Smooth muscle cell of the brain vasculature (primary cell): ENCODE results near the gene RBKS.
"Not testable (repeated sequence)": the region's sequence is repeated elsewhere in the genome, so short reads cannot be mapped to it uniquely, and the experiment has no call there.

Experiments used
- DNase-seq: peaks from one replicate; pipeline ENCODE4 v3.0.0-alpha.2; 2012; ENCODE audit warnings: low read depth, low spot score

The RBKS gene

DNA sequence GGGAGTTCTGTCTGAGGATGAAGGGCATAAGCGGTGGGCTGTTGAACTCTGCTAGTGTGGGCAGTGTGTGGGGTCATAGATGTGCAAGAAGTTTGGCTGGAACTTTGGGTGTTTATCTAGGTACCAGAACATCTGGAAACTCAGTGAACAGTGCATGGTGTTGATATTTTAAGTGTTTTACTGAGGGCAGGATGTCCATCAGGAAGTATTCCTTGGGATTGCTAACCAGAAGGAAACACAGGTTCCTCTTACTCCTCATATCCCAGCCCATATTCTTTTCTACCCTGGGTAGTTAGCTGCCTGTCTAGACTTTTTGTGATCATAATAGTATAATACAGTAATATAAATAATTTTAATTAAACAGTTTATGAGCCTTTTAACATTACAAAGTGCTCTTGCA lies 15.9 kb upstream of the RBKS start:
- DNase-seq, result no peak

DNA sequence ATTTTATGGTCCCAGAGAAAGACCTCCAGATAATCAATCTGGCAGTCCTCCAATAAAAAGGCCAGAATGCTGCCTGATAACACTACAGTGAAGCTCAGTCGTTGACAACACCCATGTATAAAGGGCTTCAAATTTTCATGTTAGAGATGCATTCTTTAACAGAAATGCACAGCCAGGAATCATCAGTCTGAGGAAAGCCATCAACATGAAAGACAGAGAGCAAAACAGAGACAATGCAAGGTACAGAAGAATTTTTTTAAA lies 14.1 kb upstream of the RBKS start:
- no peak for DNase-seq

DNA sequence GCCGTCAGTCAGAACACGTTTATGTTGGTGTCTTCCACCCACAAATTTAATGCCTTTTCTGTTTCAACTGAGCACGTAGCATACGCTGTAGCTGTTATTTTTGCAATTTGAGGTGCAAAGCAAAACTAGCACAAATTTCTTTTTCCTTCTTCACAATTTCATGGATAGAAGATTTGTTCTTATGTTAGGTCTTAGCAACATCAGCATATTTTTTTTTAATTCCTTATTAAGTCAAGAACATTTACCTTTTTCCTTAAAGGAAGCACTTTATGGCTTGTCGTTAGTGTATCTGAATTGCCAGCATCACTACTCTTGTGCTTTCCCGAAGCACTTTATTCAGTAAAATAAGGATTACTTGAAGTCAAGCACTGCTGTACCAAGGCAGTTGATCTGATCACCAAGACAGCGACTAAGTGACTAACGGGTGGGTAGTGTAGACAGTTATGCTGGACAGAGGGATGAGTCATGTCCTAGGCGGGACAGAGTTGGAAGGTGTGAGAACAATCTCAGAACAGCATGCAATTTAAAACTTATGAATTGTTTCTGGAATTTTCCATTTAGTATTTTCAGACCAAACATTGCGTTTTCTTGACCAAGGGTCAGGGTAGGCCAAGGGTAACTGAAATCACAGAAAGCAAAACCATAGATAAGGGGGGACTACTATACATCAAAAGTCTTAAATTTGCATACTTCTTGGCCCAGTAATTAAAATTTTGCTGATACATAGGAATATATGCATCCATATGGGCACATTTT lies 13.6 kb upstream of the RBKS start:
- no peak for DNase-seq

DNA sequence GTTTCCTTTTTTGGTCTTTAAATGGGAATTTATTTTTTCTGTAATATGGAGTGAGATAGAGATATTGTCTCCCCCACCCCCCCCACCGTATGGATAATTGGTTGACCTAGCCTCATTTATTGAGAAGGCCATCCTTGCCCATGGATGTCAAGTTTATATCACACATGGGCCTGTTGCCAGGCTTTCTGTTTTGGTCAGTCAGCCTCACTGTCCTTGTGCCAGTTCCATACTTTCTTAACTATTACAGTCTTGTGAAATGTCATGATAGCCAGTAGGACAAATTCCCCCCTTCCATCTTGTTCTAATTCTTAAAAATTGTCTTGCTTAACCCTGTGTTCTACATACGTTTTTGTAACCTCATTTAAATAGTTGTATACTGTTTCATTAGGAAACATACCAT lies 12.8 kb upstream of the RBKS start:
- DNase-seq, result no peak

DNA sequence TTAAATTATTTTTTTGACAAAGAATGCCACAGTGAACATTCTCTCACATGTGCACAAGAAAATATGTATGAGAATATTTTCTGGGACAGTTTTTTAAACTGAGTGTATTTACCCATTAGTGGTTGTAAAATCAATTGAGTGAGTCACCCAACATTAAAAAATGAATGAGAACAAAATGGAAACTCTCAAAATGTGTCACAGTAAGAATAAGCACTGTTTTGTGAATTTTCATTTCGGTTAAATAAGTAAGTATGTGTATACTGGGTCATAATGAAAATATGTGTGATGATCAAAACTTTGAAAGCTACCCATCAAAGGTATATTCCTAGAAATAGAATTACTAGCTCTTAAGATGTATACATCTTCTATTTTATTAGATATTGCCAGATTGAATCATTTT lies 11.9 kb upstream of the RBKS start:
- DNase-seq, result no peak

DNA sequence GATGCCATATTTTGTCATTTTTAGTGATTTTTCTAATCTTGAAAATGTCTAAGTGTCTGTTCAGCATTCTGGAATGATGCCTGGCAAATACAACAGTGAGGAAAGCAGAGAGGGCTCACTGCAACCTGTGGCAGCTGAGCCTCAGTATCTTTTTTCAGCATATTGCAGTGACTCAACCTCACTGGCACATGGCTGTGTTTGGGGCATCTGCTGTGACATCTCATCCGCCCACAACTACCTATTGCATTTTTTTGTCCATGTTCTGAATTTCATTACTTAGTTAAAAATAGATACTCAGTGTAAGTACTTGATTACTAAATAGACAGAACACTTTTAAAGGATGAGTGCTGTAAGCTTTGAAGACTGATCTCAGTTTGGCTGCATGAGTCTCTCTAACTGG lies 11.0 kb upstream of the RBKS start:
- DNase-seq, result no peak

DNA sequence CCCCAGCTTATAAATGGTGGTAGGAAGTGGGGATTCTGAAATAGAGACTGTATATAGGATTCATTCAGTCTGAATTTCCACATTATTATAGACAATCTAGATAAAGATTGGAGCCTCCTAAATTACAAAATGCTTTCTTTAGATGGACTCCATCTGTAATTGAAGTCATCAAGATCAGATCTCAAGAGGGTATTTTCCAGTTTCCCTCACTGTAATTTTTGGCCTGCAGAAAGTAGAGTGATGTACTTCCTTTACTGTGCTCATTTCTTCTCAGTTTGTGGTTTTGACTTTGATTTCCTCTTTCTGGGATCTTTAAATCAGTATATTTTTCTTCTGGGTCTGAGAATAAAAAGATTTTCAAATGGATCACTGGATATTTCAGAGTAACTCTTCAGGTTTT lies 7.5 kb upstream of the RBKS start:
- no peak for DNase-seq

DNA sequence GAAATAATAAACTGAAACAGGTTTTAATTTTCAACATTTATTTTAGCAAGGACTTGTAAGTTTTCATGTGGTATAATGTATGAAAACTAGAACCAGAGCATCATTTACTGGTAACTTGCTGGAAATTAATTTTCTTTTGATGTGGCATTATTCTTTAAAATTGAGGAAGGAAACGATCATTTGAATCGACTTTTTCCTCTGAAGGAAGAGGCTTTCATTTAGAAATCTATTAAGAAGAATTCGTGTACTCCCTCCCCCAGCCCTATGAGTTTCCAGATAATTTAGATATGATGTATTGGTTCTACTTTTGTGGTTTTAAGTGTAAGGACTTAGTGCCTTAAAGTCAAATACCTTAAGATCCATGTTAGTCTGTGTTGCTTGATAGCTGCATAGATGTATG lies 2.8 kb upstream of the RBKS start:
- no peak for DNase-seq

DNA sequence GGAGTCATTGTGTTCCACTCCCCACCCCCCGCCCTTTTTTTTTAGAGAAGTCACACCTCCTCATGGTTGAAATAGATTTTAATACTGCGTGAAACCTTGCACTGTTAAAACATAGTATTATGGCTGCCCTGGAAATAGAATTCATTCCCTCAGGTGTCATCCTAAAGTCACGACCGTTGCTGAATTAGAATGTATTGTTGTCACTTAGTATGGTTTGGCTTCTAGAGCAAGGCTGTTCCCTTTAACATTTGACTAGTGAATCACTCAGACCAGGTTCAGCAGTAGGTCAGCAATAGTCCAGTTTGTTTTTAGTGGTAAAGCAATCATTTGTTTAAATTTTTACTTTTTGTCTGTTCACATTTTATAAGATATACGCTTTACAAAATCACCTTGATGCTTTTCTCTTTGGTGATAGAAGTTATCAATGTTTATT lies 1.5 kb upstream of the RBKS start:
- no peak for DNase-seq

DNA sequence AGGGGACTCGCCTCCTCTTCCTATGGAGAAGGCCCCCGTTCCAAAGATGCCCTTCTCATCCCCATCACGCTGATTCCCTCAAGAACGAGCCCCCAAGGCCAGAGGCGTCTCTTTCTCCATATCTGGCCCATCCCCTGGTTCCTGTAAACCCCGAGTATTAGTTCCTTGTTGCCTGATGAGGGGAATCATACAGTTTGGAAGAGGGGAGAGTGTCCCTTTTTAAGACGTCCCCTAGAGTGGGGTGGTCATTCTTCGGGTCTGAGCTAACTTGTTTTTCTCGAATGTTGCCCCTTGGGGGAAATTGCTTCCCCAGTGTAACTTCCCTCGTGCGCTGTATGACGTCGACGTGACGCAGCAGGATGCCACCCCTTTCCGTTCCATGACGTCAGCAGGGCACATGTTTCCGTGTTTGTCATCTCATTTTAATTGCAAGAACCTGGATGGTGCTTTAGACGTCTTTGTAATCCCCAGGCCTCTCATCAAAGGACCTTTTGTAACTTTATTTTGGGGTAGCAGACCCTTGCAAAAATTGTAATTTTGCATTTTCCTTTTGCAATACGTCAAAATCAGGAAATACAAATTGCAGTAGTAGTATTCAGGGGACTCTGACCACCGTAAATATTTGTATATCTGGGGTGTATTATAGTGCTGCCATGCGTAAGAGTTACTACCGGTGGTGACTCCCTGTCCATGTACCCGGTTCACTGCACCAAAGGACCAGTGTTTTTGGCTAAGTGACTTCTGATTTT lies 911 bp upstream of the RBKS start:
- DNase-seq, result peak; percentile 44

DNA sequence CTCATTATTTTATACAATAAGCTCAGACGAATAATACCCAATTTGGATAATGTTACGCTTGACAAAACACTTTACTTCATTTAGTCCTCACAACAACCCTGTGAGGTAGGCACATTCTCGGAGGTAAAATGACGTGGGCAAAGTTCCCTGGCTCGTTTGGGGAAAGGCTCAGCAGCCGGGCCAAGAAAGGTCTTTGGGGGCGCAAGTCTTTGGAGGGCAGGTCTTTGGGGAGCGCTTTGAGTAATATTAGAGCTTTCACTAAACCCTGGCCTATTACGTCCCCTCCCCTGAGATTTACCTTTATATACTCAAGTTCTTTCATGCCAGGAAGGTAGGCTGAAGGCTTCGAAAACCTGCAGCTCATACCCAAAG lies 427 bp downstream of the RBKS start:
- DNase-seq, result no peak

DNA sequence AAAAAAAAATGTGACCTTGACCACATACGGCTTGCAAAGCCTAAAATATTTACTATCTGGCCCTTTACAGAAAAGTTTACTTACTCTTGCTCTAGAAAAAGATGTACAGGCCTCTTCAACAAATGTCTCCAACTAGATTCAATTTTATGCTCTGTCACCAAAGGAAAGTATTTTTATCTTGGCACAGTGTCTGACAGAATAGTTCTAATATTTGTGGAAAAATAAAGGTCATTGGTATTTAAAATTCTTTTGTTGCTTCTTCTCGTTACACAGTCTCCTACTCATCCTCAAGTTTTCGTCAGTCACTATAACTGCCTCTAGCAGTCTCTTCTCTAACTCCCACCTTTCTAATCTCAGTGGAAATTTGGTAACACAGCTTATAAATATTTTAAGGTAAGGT lies 1.4 kb downstream of the RBKS start:
- DNase-seq, result no peak

DNA sequence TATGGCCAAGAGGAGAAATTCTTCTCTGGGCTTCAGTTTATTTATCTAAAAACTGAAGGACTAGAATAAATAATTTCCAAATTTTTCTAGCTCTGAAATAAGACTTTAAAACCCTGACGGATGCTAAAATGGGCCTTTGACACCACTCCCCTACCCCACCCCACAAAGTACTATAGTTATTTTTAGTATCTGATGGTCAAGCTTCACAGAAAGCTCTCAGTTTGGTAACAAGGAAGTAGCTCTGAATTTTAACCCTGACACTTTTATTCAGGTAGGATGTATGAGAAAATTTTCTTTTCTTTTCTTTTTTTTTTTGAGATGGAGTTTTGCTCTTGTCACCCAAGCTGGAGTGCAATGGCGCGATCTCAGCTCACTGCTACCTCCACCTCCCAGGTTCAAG lies 2.4 kb downstream of the RBKS start:
- no peak for DNase-seq

DNA sequence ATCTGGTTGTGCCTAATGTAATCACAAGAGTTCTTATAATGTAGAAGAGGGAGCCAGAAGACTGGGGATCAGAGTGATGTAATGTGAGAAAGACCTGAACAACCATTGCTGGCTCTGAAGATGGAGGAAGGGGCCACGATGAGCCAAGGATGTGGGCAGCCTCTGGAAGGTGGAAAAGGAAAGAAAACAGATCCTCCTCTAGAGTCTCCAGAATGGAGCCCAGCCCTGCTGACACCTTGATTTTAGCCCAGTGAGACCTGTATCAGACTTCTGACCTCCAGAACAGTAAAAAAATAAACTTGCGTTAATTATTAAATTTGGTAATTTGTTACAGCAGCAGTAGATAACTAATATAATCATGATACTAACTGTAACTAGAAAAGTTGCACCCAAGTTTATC lies 3.1 kb downstream of the RBKS start:
- no peak for DNase-seq

DNA sequence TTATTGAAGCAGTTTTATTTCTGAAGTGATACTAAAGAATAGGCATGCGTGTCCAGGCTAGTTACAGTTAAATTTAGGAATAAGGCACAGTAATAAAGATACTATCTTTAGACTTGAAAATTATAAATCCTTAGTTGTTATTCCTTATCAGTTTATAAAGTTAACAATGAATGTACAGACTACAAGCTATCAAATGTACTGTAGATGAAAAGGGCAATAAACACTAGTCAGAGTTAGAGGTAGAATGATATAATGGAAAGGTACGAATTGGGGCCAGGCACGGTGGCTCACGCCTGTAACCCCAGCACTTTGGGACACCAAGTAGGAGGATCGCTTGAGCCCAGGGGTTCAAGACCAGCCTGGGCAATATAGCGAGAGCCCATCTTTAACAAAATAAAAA lies 3.9 kb downstream of the RBKS start:
- no peak for DNase-seq

DNA sequence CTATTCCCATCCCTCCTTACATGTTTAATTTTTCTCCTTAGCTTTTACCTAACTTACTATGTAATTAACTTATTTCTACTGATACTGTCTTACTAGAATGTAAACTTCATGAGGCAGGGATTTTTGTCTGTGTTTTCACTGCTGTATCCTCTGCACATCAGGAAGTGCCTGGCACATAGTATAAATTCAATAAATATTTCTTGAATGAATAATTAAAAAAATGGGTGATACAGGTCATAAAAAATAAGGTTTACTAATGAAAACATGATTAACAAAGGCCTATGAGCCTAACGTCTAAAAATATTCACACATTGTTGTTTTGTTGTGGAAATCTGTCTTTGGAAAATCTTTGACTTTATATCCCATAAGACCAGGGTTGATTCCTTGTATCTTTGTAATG lies 4.5 kb downstream of the RBKS start:
- no peak for DNase-seq

DNA sequence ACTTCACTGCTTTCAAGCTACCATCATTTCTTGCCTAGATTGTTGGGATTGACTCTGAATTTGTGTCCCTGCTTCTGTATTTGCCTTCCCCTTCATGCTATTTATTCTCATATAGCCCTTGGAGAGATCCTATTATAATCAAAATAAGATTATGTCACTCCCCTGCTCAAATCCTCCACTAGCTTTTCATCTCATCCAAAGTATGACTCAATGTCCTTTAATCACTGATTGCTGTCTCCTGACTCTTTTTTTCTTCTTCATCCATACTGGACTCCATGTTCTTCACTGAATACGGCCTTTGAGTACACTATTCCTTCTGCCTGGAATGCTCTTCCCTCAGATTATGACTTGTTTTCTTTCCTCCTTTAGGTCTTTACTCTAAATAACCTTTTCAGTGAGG lies 5.0 kb downstream of the RBKS start:
- no peak for DNase-seq

DNA sequence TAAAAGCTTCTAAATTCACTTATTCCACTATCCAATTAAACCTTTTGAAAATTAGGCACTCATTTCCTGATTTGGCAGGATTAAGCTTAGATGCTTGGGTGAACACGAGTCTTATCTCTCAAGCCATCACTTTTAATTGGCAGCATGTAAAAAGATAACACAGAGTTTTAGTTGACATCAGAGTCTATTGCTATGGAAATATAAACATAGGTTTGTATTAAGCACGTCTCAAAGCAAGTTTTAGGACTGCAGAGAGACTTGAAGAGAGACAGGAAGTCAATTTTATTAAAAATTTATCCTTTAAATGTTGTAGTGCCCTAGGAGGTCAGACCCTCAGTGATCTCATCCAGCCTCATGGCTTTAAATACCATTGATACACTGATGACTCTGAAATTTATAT lies 5.6 kb downstream of the RBKS start:
- DNase-seq, result no peak

DNA sequence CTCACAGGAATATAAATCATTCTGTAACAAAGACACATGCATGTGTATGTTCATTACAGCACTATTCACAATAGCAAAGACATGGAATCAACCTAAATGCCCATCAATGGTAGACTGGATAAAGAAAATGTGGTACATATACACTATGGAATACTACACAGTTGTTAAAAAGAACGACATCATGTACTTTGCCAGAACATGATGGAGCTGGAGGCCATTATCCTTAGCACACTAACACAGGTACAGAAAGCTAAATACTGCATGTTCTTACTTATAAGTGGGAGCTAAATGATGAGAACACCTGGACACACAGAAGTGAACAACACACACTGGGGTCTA lies 7.6 kb downstream of the RBKS start:
- DNase-seq, result not testable (repeated sequence)

DNA sequence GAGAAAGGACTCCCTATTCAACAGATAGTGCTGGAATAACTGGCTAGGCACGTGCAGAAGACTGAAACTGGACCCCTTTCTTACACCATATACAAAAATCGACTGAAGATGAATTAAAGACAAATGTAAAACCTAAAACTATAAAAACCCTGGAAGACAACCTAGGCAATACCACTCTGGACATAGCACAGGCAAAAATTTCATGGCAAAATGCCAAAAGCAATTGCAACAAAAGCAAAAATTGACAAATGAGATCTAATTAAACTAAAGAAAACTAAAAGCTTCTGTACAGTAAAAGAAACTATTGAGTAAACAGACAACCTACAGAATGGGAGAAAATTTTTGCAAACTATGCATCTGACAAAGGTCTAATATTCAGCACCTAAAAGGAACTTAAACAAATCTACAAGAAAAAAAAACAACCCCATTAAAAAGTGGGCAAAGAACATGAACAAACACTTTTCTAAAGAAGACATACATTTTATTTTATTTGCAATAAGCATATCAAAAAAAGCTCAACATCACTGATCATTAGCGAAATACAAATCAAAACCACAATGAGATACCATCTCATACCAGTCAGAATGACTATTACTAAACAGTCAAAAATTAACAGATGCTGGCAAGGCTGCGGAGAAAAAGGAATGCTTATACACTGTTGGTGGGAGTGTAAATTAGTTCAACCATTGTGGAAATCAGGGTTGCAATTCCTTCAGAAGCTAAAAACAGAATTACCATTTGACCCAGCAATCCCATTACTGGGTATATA lies 8.2 kb downstream of the RBKS start:
- DNase-seq, result not testable (repeated sequence)

DNA sequence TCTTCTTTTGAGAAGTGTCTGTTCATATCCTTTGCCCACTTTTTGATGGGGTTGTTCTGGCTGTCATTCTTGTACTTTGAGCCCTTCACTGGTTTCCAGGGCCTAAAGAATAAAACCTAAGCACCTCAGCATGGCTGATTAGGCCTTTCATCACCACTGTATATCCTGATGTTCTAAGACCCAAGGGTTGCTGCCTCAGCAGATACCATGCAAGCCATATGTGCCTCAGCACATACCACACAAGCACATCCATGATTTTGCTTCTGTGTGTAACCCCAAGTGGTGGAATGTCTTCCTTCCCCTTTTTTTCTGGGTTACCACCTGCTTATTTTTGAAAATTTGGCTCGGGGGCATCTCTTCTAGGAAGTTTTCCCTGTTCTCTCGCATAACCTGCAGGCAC lies 11.4 kb downstream of the RBKS start:
- DNase-seq, result no peak

DNA sequence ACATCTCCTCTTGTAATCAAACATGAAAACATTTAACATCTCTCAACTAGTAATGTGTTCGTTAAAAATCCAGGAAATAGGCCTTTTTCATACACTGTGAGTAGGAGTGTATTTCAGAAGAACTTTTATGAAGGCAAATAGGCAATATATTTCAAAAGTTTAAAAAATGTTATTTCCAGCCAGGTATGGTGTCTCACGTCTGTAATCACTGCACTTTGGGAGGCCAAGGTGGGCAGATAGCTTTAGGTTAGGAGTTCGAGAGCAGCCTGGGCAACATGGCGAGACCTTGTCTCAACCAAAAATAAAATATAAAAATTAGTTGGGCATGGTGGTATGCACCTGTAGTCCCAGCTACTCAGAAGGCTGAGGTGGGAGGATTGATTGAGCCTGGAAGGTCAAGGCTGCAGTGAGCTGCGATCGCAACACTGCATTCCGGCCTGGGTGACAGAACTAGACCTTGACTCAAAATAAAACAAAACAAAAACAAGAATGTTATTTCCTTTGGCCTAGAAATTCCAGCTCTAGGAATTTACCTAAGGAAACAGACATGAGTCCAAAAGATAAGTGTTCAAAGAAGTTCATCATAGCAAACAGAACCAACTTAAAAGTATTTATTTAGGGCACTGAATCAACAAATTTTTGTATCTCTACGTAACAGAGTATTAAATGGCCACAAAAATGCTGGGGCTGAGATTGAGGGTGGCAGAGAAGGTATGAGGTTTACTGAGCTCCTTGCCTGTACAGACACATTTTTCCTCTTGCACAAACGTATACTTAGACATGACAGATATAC lies 14.9 kb downstream of the RBKS start:
- no peak for DNase-seq
